Endodermal cell (in vitro differentiated cells): ENCODE results near the gene PTPRN2. TPM values are rescaled to one million over a fixed set of nuclear protein-coding genes. Genes with fewer than 3 reads are reported as not detected.
A peak's percentile ranks its signal among the peaks of the same experiment; 100 is the strongest.

ENCODE experiments used
- DNase-seq: peaks from one replicate; pipeline ENCODE4 v3.0.0-alpha.2; 2017
- H3K27ac ChIP-seq: 2 replicates; pipeline ENCODE4 v1.5.1; 2013; ENCODE audit warnings: mild to moderate bottlenecking, low read depth, low read length, moderate library complexity
- H3K27me3 ChIP-seq: 2 replicates; pipeline ENCODE4 v1.6.1; 2013; ENCODE audit warnings: mild to moderate bottlenecking, low read length, moderate library complexity; ENCODE audit not compliant: insufficient read depth, control insufficient read depth, poor library complexity, severe bottlenecking
- H3K36me3 ChIP-seq: 2 replicates; pipeline ENCODE4 v1.7.0; 2013; ENCODE audit warnings: mild to moderate bottlenecking, low read length, moderate library complexity; ENCODE audit not compliant: control insufficient read depth, insufficient read depth
- H3K4me1 ChIP-seq: one replicate; pipeline ENCODE4 v1.7.0; 2013; ENCODE audit warnings: low read length; ENCODE audit not compliant: control insufficient read depth, insufficient read depth
- H3K4me3 ChIP-seq: 2 replicates; pipeline ENCODE4 v1.5.1; 2013; ENCODE audit warnings: mild to moderate bottlenecking, low read length, moderate library complexity
- H3K9ac ChIP-seq: 2 replicates; pipeline ENCODE4 v1.6.1; 2013; ENCODE audit warnings: mild to moderate bottlenecking, low read length, moderate library complexity; ENCODE audit not compliant: poor library complexity, severe bottlenecking; ENCODE audit errors: extremely low read depth
- H3K9me3 ChIP-seq: 2 replicates; pipeline ENCODE4 v1.6.1; 2013; ENCODE audit warnings: mild to moderate bottlenecking, low read length, moderate library complexity; ENCODE audit not compliant: control insufficient read depth
- H3K27ac Mint-ChIP-seq: 2 replicates; pipeline ENCODE4 v1.8.0; 2020; ENCODE audit warnings: mixed read lengths
- H3K27me3 Mint-ChIP-seq: 2 replicates; pipeline ENCODE4 v1.8.0; 2021; ENCODE audit warnings: mild to moderate bottlenecking, mixed read lengths; ENCODE audit not compliant: insufficient read depth
- H3K36me3 Mint-ChIP-seq: 2 replicates; pipeline ENCODE4 v1.8.0; 2020; ENCODE audit warnings: low read depth, mixed read lengths
- H3K4me1 Mint-ChIP-seq: 2 replicates; pipeline ENCODE4 v1.8.0; 2020; ENCODE audit warnings: mixed read lengths
- H3K4me3 Mint-ChIP-seq: 2 replicates; pipeline ENCODE4 v1.8.0; 2020; ENCODE audit warnings: mild to moderate bottlenecking, moderate library complexity, mixed read lengths
- H3K9me3 Mint-ChIP-seq: 2 replicates; pipeline ENCODE4 v1.8.0; 2020; ENCODE audit warnings: mild to moderate bottlenecking, mixed read lengths
- CTCF ChIP-seq: fragments of 200-600 bp; sonication (generic); conservative IDR thresholded peaks from 2 replicates; pipeline ENCODE4 v1.5.0; 2021; ENCODE audit warnings: antibody characterized with exemption, mild to moderate bottlenecking
- WGBS, 2 experiments: methylation state at CpG; one replicate each; pipeline versions ENCODE4 v1.1.5 to v1.1.7; 2013; ENCODE audit warnings: missing lambda C conversion rate in 2 of 2, mixed read lengths in 1 of 2; ENCODE audit not compliant: insufficient coverage in 1 of 2, insufficient read length in 1 of 2; 5-methylcytosine and 5-hydroxymethylcytosine counted together
- total RNA-seq, 2 donors: library from RNA; stranded (reverse); fragmentation: NEBNext Ultra II Directional in 1 of 2; extraction: Animal tissue kit (Norgen Biotek cat#: 25700) in 1 of 2; gene quantifications; 2 replicates in 1 of 2; 3 replicates in 1 of 2; pipeline ENCODE4 v1.2.1, GENCODE V29; 2021

Gene PTPRN2
- total RNA-seq, 2 donors from 2014 or later: 0.69 to 1.2 TPM

DNA sequence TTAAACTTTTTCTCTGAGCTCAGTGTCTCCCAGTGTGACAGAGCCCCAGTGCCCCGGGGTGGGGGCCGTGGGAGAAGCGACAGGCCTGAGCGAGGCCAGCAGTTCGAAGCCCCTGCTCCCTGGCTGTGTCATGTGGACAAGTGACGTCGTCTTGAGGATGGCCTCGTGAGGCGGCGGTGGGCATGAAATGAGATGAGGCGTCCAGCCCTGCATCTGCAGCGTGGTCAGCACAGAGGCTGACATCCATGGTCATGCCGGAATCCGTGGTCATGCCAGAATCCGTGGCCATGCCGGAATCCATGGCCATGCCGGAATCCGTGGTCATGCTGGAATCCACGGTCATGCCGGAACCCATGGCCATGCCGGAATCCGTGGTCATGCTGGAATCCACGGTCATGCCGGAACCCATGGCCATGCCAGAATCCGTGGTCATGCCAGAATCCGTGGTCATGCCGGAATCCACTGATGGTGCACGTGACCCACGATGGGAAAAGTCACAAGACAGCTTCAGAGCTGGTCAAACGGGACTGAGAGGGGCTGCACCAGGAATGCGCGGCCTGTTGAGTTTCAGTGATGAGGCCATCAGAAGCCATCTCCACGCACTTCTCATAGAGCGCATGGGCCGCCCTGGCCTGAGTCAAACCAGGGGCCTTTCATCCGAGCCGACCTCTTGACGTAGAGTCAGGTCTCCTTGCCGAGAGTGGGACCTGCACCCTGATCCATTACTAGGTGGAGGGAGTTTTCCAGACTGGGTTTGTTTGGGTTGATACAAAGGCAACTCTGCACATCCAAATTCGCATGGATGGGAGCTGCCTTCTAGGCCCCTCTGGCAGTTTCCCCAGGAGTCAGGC, 342.5 kb downstream of the PTPRN2 start:
- DNase-seq: no peak
- Mint-ChIP-seq H3K9me3 (peaks cover 5% of the 10 kb centered on the region), H3K36me3 (no peaks in the 10 kb centered on the region), H3K4me3 (no peak overlapping the region), H3K27me3 (no peaks in the 10 kb centered on the region), H3K27ac (no peak overlapping the region), H3K4me1 (no peaks in the 10 kb centered on the region)
- H3K27me3 ChIP-seq: no peaks in the 10 kb centered on the region
- H3K9me3 ChIP-seq: peaks cover 97% of the 10 kb centered on the region
- no peak overlapping the region for H3K27ac ChIP-seq
- H3K4me3 ChIP-seq: no peak overlapping the region
- no peaks in the 10 kb centered on the region for H3K36me3 ChIP-seq
- no peak for TF ChIP-seq CTCF
- no peaks in the 10 kb centered on the region for H3K4me1 ChIP-seq
- 88 to 90% methylated on average over 25 to 40 of the region's 40 CpGs for WGBS, 2 experiments
- H3K9ac ChIP-seq: no peak overlapping the region

DNA sequence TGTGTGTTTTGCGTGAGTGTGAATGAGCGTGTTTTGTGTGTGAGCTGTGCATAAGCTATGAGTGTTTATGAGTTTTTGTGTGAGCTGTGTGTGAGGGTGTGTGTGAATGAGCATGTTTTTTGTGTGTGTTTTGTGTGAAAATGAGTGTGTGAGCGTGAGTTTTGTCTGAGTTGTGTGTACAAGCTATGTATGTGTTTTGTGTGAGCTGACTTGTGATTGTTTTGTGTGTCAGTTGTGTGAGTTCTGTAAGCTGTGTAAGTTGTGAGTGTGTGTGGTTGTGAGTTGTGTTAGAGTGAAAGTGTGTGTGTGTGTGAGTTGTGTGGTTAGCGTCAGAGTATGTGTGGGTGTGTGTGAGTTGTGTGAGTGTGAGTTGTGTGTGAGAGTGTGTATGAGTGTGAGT, 343.2 kb downstream of the PTPRN2 start:
- Mint-ChIP-seq H3K9me3 (peaks cover 5% of the 10 kb centered on the region), H3K36me3 (no peaks in the 10 kb centered on the region), H3K27ac (no peak overlapping the region), H3K27me3 (no peaks in the 10 kb centered on the region), H3K4me3 (no peak overlapping the region), H3K4me1 (no peaks in the 10 kb centered on the region)
- no peaks in the 10 kb centered on the region for H3K4me1 ChIP-seq
- no peak for DNase-seq
- no peaks in the 10 kb centered on the region for H3K27me3 ChIP-seq
- no peak overlapping the region for H3K27ac ChIP-seq
- WGBS, 2 experiments: 73 to 86% methylated on average over 4 of the region's 4 CpGs
- H3K9ac ChIP-seq: no peak overlapping the region
- H3K36me3 ChIP-seq: no peaks in the 10 kb centered on the region
- peak overlapping the region; percentile 54 for H3K4me3 ChIP-seq
- no peak for TF ChIP-seq CTCF
- peaks cover 97% of the 10 kb centered on the region for H3K9me3 ChIP-seq

GRCh38 chr7:158241919-158242318, 345.7 kb downstream of the PTPRN2 start:
- no peak overlapping the region for H3K27ac ChIP-seq
- H3K4me1 ChIP-seq: no peaks in the 10 kb centered on the region
- no peak for DNase-seq
- 75 to 86% methylated on average over 4 to 7 of the region's 7 CpGs for WGBS, 2 experiments
- no peak for TF ChIP-seq CTCF
- no peak overlapping the region for H3K27ac Mint-ChIP-seq
- H3K27me3 ChIP-seq: no peaks in the 10 kb centered on the region
- peak overlapping the region; percentile 54 for H3K4me3 ChIP-seq
- H3K36me3 Mint-ChIP-seq: no peaks in the 10 kb centered on the region
- no peaks in the 10 kb centered on the region for H3K4me1 Mint-ChIP-seq
- H3K9me3 ChIP-seq: peaks cover 75% of the 10 kb centered on the region
- H3K9ac ChIP-seq: no peak overlapping the region
- peaks cover 2% of the 10 kb centered on the region for H3K9me3 Mint-ChIP-seq
- no peaks in the 10 kb centered on the region for H3K27me3 Mint-ChIP-seq
- no peaks in the 10 kb centered on the region for H3K36me3 ChIP-seq
- no peak overlapping the region for H3K4me3 Mint-ChIP-seq
